Measurements from ENCODE around the gene UBE2R2.

DNA sequence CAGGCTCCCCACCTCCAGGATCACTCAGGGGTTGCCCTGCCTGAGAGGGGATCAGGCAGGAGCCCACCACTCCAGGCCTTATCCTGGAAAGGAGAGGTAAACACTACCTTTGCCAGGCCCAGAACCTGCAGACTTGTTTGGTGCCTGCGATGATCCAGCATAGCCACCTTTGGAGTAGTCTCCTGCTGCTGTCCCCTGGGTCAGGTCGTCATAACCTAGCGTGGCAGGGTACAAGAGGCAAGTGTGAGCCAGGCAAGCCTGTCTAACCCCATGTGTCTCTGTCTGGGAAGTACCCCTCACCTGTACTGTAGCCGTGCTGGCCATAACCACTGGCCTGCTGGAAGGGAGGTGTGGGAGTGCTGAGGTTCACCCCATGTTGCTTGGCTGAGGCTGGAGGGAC, 106.1 kb downstream of the UBE2R2 start:
- TF ChIP-seq, protein P1, sequence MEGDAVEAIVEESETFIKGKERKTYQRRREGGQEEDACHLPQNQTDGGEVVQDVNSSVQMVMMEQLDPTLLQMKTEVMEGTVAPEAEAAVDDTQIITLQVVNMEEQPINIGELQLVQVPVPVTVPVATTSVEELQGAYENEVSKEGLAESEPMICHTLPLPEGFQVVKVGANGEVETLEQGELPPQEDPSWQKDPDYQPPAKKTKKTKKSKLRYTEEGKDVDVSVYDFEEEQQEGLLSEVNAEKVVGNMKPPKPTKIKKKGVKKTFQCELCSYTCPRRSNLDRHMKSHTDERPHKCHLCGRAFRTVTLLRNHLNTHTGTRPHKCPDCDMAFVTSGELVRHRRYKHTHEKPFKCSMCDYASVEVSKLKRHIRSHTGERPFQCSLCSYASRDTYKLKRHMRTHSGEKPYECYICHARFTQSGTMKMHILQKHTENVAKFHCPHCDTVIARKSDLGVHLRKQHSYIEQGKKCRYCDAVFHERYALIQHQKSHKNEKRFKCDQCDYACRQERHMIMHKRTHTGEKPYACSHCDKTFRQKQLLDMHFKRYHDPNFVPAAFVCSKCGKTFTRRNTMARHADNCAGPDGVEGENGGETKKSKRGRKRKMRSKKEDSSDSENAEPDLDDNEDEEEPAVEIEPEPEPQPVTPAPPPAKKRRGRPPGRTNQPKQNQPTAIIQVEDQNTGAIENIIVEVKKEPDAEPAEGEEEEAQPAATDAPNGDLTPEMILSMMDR (IDR thresholded peaks at IDR 0.05) = no peak
- TF ChIP-seq POLR2A (IDR thresholded peaks at IDR 0.05) = no peak
